H9 (cell line): ENCODE data around the gene EDDM13. TPM values are rescaled to one million over a fixed set of nuclear protein-coding genes. Genes with fewer than 3 reads are reported as not detected.

ENCODE experiments used
- DNase-seq: peaks from one replicate; pipeline ENCODE4 v3.0.0-alpha.2; 2017
- H2AFZ ChIP-seq: one replicate; pipeline ENCODE4 v1.6.1; 2013; ENCODE audit warnings: mild to moderate bottlenecking, low read length, control low read depth, moderate library complexity
- H2AK5ac ChIP-seq: 2 replicates; pipeline ENCODE4 v1.6.1; 2013; ENCODE audit warnings: low read length, control low read depth, mixed read lengths; ENCODE audit not compliant: insufficient read length
- H2BK120ac ChIP-seq: one replicate; pipeline ENCODE4 v1.6.1; 2013; ENCODE audit warnings: low read depth, mild to moderate bottlenecking, low read length, control low read depth, inconsistent platforms; ENCODE audit not compliant: poor library complexity, severe bottlenecking
- H2BK12ac ChIP-seq: 2 replicates; pipeline ENCODE4 v1.6.1; 2013; ENCODE audit warnings: low read length, control low read depth, mixed read lengths, low read depth; ENCODE audit not compliant: insufficient read length
- H2BK15ac ChIP-seq: 2 replicates; pipeline ENCODE4 v1.6.1; 2013; ENCODE audit warnings: low read depth, low read length, control low read depth
- H2BK20ac ChIP-seq: one replicate; pipeline ENCODE4 v1.6.1; 2013; ENCODE audit warnings: low read depth, mild to moderate bottlenecking, low read length, control low read depth, inconsistent platforms; ENCODE audit not compliant: poor library complexity, severe bottlenecking
- H2BK5ac ChIP-seq: 2 replicates; pipeline ENCODE4 v1.6.1; 2013; ENCODE audit warnings: low read length, control low read depth, mixed read lengths; ENCODE audit not compliant: insufficient read length
- H3K14ac ChIP-seq: 2 replicates; pipeline ENCODE4 v1.6.1; 2013; ENCODE audit warnings: low read length, control low read depth; ENCODE audit not compliant: insufficient read depth
- H3K18ac ChIP-seq: 2 replicates; pipeline ENCODE4 v1.6.1; 2013; ENCODE audit warnings: low read depth, mild to moderate bottlenecking, mixed read lengths, low read length, control low read depth; ENCODE audit not compliant: insufficient read length
- H3K23ac ChIP-seq: 2 replicates; pipeline ENCODE4 v1.6.1; 2013; ENCODE audit warnings: low read length, control low read depth, mixed read lengths, low read depth; ENCODE audit not compliant: insufficient read length
- H3K23me2 ChIP-seq: 2 replicates; pipeline ENCODE4 v1.6.1; 2013; ENCODE audit warnings: low read depth, mild to moderate bottlenecking, mixed read lengths, low read length, control low read depth; ENCODE audit not compliant: insufficient read length, poor library complexity, severe bottlenecking
- H3K27ac ChIP-seq: 2 replicates; pipeline ENCODE4 v1.5.1; 2013; ENCODE audit warnings: low read length, control low read depth, mixed read lengths, low read depth; ENCODE audit not compliant: insufficient read length
- H3K27me3 ChIP-seq: 2 replicates; pipeline ENCODE4 v1.6.1; 2013; ENCODE audit warnings: low read length, control low read depth, inconsistent platforms; ENCODE audit not compliant: insufficient read depth
- H3K4ac ChIP-seq: 2 replicates; pipeline ENCODE4 v1.6.1; 2013; ENCODE audit warnings: low read depth, mild to moderate bottlenecking, control low read depth, inconsistent platforms, low read length, moderate library complexity
- H3K4me1 ChIP-seq: 2 replicates; pipeline ENCODE4 v1.6.1; 2013; ENCODE audit warnings: low read length, control low read depth, inconsistent platforms; ENCODE audit not compliant: insufficient read depth
- H3K4me2 ChIP-seq: 2 replicates; pipeline ENCODE4 v1.6.1; 2013; ENCODE audit warnings: low read length, control low read depth, mixed read lengths; ENCODE audit not compliant: insufficient read length, insufficient read depth
- H3K56ac ChIP-seq: 2 replicates; pipeline ENCODE4 v1.6.1; 2013; ENCODE audit warnings: low read depth, mild to moderate bottlenecking, mixed read lengths, low read length, control low read depth; ENCODE audit not compliant: insufficient read length
- H3K79me1 ChIP-seq: 2 replicates; pipeline ENCODE4 v1.6.1; 2013; ENCODE audit warnings: low read depth, mild to moderate bottlenecking, moderate library complexity, low read length, control low read depth, inconsistent platforms; ENCODE audit not compliant: insufficient read depth, poor library complexity, severe bottlenecking
- H3K79me2 ChIP-seq: 2 replicates; pipeline ENCODE4 v1.6.1; 2013; ENCODE audit warnings: low read length, control low read depth, inconsistent platforms; ENCODE audit not compliant: insufficient read depth
- H3K9ac ChIP-seq: 2 replicates; pipeline ENCODE4 v1.6.1; 2013; ENCODE audit warnings: low read length, control low read depth, mixed read lengths; ENCODE audit not compliant: insufficient read length; ENCODE audit errors: extremely low read depth
- H3K9me3 ChIP-seq: one replicate; pipeline ENCODE4 v1.6.1; 2013; ENCODE audit warnings: low read depth, low read length, inconsistent platforms; ENCODE audit not compliant: control insufficient read depth
- H3T11ph ChIP-seq: one replicate; pipeline ENCODE4 v1.6.1; 2013; ENCODE audit warnings: mild to moderate bottlenecking, low read length, control low read depth, inconsistent platforms
- H4K20me1 ChIP-seq: one replicate; pipeline ENCODE4 v1.6.1; 2013; ENCODE audit not compliant: control insufficient read depth, insufficient read length, insufficient read depth
- H4K5ac ChIP-seq: 2 replicates; pipeline ENCODE4 v1.6.1; 2013; ENCODE audit warnings: low read depth, mild to moderate bottlenecking, mixed read lengths, low read length, control low read depth; ENCODE audit not compliant: insufficient read length
- H4K8ac ChIP-seq: replicated peaks from 2 replicates; pipeline ENCODE4 v1.6.1; 2013; ENCODE audit warnings: low read length, control low read depth, mixed read lengths, low read depth; ENCODE audit not compliant: insufficient read length
- H4K91ac ChIP-seq: 2 replicates; pipeline ENCODE4 v1.6.1; 2013; ENCODE audit warnings: low read depth, mild to moderate bottlenecking, moderate library complexity, mixed read lengths, low read length, control low read depth; ENCODE audit not compliant: insufficient read length
- H3K27ac Mint-ChIP-seq, 3 experiments: 2 replicates in 2 of 3; 3 replicates in 1 of 3; pipeline ENCODE4 v1.8.0; 2020 to 2021; ENCODE audit warnings: mixed read lengths in 3 of 3, mild to moderate bottlenecking in 1 of 3, moderate library complexity in 1 of 3
- H3K27me3 Mint-ChIP-seq: 2 replicates; pipeline ENCODE4 v1.8.0; 2021; ENCODE audit warnings: low read depth, mild to moderate bottlenecking, moderate library complexity, mixed read lengths
- H3K36me3 Mint-ChIP-seq, 3 experiments: 2 replicates in 2 of 3; 3 replicates in 1 of 3; pipeline ENCODE4 v1.8.0; 2020 to 2021; ENCODE audit warnings: low read depth in 3 of 3, mixed read lengths in 3 of 3; ENCODE audit not compliant: insufficient read depth in 1 of 3
- H3K4me1 Mint-ChIP-seq, 2 experiments: 2 replicates each; pipeline ENCODE4 v1.8.0; 2020; ENCODE audit warnings: mixed read lengths in 2 of 2
- H3K4me3 Mint-ChIP-seq, 2 experiments: 2 replicates in 1 of 2; 3 replicates in 1 of 2; pipeline ENCODE4 v1.8.0; 2020 to 2021; ENCODE audit warnings: mild to moderate bottlenecking in 2 of 2, mixed read lengths in 2 of 2, moderate library complexity in 1 of 2
- H3K9me3 Mint-ChIP-seq, 2 experiments: 2 replicates in 1 of 2; 3 replicates in 1 of 2; pipeline ENCODE4 v1.8.0; 2020; ENCODE audit warnings: mild to moderate bottlenecking in 2 of 2, mixed read lengths in 2 of 2, moderate library complexity in 1 of 2
- WGBS: extraction: QIAGEN DNeasy Blood & Tissue Kit; methylation state at CpG from one replicate; pipeline ENCODE4 v1.1.7; 2013; ENCODE audit warnings: missing lambda C conversion rate, low lambda C conversion rate, mixed read lengths; ENCODE audit not compliant: insufficient read length; ENCODE audit errors: extremely low coverage; 5-methylcytosine and 5-hydroxymethylcytosine counted together
- total RNA-seq: library from RNA; stranded (reverse); gene quantifications from 2 replicates; pipeline ENCODE4 v1.2.1, GENCODE V29; 2021
- TF ChIP-seq, protein P1 (sequence below): fragments of 200-600 bp; sonication (generic); conservative IDR thresholded peaks from 3 replicates; pipeline ENCODE4 v1.8.0; 2021; ENCODE audit warnings: antibody characterized with exemption, mild to moderate bottlenecking

The EDDM13 gene
- total RNA-seq, 1 experiment from 2014 or later, result not detected

DNA sequence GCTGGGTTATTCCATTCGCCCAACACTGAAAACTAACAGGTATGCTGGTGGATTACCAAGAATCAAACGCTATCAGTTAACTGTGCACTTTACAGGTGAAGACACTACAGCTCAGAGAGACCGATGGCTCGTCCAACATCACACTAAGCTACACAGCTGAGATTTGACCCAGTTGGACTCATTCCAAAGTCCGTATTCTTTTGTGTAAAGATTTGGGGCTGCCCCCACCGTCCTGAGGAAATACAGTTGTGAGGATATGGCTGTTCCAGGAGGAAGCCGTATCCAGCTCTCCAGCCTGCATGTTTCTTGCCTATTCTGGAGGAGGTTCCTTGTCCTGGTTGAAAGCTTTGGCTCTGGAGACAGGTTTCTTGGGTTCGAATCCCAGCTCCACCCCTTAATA, 37.9 kb downstream of the EDDM13 start:
- Histone ChIP-seq H3K9me3 (no peaks in the 10 kb centered on the region), H3K14ac (no peak overlapping the region), H2AK5ac (no peak overlapping the region), H4K8ac (no peak overlapping the region), H2BK120ac (no peak overlapping the region), H3K9ac (no peak overlapping the region), H2BK15ac (no peak overlapping the region), H2BK12ac (no peak overlapping the region), H3K27me3 (no peaks in the 10 kb centered on the region), H2BK20ac (no peak overlapping the region), H3K79me1 (no peaks in the 10 kb centered on the region), H3K4me1 (no peaks in the 10 kb centered on the region), H4K20me1 (no peaks in the 10 kb centered on the region), H3T11ph (no peak overlapping the region), H3K79me2 (no peaks in the 10 kb centered on the region), H3K23me2 (peaks cover 7% of the 10 kb centered on the region), H3K4ac (no peak overlapping the region), H3K23ac (no peak overlapping the region), H3K18ac (no peak overlapping the region), H2BK5ac (no peak overlapping the region), H4K5ac (no peak overlapping the region), H2AFZ (no peak overlapping the region), H3K4me2 (no peak overlapping the region), H4K91ac (no peak overlapping the region), H3K27ac (no peak overlapping the region), H3K56ac (no peak overlapping the region)
- no peak overlapping the region for H3K27ac Mint-ChIP-seq
- peaks cover 6 to 16% (median 7%) of the 10 kb centered on the region in 3 experiments; a peak in 6 of 7 replicates for H3K36me3 Mint-ChIP-seq
- peaks cover 2 to 3% of the 10 kb centered on the region in 2 experiments; a peak in 3 of 5 replicates for H3K9me3 Mint-ChIP-seq
- H3K27me3 Mint-ChIP-seq, result no peaks in the 10 kb centered on the region
- peaks cover 5 to 8% of the 10 kb centered on the region in 2 experiments for H3K4me1 Mint-ChIP-seq
- no peak overlapping the region for H3K4me3 Mint-ChIP-seq
- no peak for DNase-seq
- WGBS, result no CpG with 5 or more reads among the region's 8 CpGs
- TF ChIP-seq, protein P1, sequence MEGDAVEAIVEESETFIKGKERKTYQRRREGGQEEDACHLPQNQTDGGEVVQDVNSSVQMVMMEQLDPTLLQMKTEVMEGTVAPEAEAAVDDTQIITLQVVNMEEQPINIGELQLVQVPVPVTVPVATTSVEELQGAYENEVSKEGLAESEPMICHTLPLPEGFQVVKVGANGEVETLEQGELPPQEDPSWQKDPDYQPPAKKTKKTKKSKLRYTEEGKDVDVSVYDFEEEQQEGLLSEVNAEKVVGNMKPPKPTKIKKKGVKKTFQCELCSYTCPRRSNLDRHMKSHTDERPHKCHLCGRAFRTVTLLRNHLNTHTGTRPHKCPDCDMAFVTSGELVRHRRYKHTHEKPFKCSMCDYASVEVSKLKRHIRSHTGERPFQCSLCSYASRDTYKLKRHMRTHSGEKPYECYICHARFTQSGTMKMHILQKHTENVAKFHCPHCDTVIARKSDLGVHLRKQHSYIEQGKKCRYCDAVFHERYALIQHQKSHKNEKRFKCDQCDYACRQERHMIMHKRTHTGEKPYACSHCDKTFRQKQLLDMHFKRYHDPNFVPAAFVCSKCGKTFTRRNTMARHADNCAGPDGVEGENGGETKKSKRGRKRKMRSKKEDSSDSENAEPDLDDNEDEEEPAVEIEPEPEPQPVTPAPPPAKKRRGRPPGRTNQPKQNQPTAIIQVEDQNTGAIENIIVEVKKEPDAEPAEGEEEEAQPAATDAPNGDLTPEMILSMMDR, result no peak
